ENCODE measurements around the gene TIMM17B. TPM values are rescaled to one million over a fixed set of nuclear protein-coding genes. Genes with fewer than 3 reads are reported as not detected.

TIMM17B gene
- total RNA-seq, 1 experiment from 2014 or later = 63.0 TPM

DNA sequence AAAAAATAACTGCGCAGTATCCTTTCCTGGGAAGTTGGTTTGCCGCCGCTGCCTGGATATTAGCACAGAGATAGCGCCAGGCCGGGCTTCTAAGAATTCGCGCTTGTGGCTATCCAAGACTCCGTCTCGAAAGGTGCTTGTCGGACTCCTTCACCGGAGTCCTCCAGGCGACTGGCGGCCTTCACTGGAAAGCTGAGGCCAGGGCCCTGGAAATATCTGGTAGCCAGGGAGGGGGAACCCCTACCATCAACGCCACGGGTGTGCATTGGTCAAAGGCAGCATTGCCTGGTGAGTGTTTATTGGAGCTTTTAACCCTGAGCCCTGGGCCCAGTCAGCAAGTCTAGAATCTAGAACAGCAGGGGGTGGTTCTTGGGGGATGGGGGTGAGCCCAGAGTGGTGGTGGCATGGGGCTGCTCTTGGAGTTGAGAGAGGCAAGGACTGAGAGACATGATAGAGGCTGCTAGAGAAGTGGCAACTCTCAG lies 21.8 kb upstream of the TIMM17B start:
- DNase-seq (ENCODE audit: low read depth) = no peak

DNA sequence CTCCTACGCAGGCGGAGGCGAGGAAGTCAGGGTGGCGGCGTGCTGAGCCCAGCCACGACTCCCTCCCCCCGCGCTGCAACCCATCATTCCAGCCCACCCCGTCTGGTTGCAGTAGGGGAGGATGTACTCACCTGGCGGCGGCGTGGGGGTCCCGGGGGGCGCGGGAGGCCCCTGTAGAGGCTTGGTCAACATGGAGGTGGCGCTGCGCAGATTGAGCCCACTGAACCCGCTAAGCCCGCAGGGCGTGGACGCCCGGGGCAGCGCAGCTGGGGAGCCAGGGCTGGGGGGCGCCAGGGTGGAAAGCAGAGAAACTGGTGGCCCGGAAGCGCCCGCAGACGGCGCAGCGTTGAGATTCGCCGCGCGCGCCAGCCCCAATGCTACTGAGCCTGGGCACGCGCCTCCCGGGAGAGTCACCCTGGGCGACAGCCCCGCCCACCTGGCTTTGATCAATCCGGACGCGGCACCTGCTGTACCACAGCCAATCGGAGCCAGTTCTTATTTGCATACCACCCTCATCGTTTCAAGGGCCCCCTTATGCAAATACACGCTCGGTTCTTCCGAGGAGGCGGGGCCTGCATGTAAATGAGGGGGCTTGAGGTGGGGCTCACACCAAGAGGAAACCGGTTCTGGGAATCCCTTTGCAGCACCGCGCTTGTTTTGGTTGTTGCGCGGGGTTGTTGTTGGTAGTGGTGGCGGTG lies 21.2 kb upstream of the TIMM17B start, which contains the start of gene PIM2:
Gene PIM2 (minus strand): TSS at position 382 of the 698 bp plus-strand sequence. CDS start 190 bp downstream, at position 192.
- no peak for DNase-seq (ENCODE audit: low read depth)

DNA sequence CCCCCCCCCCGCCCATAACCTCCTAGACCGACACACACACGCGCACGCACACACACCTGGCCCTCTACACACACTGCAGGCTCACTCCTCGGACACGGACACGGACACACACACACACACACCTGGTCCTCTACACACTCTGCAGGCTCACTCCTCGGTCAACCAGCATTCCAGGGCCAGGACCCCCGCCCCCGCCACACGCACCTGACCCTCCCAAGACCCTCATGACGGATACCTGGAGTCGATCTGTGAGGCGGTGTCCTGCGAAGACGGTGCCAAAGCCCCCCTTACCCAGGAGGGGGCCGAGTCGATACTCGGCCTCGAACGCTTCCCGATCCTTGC lies 20.7 kb upstream of the TIMM17B start:
- no peak for DNase-seq (ENCODE audit: low read depth)

DNA sequence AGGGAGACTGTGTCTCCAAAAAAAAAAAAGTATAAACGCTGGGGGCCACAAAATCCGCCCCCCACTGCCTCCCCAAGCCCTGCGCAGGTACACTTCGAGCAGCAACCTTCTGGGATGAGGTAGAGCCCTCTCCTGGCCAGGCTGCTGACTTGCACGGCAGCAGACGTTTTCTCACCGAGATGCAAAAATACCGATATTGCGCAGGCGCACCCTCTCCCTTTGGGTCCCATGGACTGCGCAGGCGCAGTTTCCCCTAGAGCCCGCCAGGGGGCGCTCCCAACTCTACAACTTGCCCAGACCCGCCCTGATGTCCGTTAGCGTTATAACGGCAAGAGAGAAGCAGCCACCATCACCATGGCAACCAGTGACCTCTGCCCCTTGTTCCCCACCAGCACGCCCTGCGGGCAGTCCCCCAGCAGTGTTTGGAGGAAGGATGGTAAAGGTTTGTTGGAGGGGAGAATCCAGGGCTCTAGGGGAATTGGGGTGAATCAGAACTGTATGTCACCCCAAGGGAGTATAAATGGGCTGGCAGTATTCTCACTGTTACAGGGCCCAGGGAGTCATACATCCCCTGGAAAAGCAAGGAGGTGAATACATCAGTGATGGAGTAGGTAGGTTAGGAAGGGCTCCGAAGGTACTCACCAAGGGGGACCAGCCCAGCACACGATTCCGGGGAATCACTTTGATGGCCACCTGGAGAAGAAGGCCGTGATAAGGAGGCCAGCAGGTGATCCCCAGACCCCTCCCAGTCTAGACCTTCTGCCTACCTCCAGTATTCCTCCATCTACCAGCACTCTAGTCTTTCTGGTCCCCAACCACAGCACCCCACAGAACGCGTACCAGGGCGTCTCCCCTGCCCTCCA lies 19.8 kb upstream of the TIMM17B start:
- peak; percentile 87 for DNase-seq (ENCODE audit: low read depth)

DNA sequence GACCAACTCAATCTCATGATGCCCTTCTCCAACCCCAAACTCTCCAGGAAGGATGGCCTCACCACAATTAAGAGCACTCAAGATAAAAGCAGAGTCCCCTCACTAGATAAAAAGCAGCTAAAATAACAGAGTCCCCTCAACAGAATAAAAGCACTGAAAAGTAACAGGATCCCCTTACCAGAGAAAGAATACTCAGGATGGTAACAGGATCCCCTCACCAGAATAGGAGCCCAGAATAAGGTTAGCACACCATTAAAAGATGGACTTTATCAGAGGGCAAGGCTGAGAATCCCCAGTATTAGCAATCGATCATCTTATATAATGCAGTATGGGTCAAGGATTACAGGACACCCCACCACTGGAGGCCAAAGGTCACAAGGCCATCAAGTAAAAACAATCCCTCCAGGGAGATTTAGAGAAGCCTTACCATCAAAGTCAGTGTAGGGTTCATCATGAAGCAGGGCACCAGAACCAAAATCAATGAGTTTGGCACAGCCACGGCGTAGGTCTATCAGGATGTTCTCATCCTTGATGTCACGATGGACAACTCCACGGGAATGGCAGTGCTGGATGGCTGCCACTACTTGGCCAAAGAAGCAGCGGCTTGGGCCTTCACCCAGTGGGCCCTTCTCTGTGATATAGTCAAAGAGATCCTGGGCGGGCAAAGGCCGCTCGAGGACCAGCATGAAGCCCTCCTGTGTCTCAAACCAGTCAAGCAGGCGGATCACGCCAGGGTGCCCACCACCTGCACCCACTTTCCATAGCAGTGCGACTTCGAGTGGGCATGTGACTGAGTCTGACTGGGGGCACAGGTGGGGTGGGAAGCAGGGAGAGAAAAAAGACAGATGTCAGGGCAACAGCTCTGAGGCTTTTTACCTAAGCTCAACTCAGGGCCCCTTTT lies 17.3 kb upstream of the TIMM17B start:
- no peak for DNase-seq (ENCODE audit: low read depth)

DNA sequence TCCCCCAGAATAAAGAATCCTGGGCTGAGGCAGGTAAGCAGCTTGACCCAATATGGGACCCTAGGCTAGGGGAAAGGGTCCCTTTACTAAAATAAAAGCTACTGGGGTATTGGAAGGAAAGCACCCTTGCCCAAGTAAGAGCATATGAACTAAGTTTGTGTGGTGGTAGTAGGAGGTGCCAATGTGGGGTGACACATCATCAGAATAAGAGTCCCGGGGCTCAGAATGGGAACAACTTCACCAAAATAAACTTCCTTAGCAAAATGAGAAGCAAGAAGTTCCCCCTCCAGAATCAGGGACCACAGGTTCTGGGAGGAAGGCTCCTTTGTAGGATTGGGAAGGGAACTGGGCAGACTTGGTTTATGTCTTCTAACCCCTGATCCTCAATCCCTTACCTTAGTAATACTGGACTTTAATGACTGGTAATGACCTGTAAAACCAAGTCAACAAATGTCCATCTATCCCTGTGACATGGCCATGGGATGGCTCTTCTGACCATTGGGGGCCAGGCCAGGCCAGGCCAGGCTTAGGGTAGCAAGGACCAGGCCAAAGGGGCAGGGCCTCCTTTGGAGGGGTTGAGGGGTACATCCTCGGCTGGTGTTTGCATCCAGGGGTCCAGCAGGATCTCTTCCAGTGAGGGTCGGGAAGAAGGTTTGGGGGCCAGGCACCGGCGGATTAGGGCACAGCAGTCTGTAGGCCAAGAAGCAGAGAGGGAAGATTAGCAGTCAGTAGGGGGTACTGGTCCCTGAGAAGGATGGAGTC lies 16.2 kb upstream of the TIMM17B start:
- no peak for DNase-seq (ENCODE audit: low read depth)

DNA sequence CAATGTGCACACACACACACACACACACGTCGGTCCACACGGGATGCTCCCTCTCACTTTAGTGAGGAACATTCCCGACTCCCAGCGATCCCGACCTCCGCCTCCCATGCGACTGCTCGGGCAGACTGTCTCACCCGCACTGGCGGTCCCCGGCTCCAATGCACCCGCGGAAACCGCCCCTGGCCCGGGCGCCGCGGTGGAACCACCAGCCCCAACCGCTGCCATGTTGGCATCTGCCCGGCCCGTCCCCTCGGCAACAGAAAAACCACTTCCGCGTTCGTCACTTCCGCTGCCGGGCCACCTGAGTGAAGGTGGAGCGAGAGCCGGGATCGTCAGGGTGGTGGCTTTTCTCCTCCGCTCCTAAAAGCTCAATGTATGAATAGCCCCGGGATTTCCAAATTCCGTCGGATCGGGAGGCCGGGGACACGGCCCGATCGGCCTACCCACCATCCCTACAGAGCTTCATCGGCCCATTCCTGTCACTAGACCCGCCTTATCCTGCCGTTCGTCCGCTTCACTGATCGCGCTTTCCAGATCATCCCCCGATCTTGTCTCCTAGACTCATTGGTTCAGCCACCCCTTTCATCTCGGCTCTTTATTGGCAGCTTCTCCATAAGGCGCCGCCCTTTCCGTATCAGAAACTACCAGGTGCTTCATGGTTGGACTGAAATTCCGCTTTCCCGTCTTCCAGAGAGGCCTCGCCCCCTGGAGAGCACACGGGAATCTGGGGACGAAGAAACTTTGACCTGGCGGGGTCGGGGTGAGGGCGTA lies 14.0 kb upstream of the TIMM17B start, which contains the start of gene SLC35A2:
Gene SLC35A2 (minus strand): TSS at position 235 of the 771 bp plus-strand sequence. CDS start 10 bp downstream, at position 225.
- DNase-seq (ENCODE audit: low read depth) = peak; percentile 74

DNA sequence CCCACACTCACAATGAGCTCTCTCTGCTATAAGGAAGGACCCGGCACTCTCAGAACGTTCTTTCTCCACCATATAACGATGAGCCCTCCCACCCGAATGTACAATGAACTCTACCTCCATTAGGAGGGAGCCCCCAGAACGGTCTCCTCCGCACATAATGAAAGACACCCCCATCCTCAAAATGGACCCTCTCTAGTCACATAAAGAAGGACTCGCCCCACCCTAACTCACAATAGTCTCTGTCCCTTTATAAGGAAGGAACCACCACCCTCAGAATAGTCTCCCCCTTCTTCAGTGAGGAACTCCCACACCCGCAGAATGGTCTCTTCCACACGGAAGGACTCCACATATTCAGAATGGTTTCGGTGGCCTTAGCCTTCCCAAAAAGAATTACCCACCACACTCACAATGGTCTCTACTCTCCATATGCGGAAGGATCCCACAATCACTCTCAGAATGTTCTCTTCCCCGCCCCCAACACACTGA lies 13.4 kb upstream of the TIMM17B start:
- DNase-seq (ENCODE audit: low read depth) = no peak

DNA sequence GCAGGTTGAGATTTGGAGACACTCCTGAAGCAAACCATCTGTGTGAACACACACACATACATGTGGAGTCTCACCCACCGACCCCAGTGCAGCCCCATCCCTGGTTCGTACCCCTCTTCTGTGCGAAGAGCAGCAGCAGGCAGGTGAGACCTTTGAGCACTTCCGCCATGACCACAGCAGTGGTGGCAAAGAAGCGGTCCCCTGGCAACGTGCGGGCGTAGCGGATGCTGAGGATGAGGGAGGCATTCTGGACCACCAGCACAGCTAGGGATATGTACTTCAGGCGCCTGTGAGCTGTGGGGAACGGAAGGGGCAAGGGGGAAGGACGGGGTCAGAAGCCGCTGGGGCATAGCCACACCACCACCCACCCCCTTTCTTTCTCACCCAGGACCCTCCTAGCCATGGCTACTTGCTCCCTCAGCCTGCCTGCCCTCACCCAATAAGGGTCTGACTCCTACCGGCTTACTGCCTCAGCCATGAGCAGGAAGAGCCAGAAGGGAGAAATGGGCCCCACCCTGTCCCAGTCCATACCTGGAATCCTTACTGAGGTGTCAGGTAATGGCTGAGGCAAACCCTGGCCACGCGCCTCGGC lies 12.2 kb upstream of the TIMM17B start:
- no peak for DNase-seq (ENCODE audit: low read depth)

DNA sequence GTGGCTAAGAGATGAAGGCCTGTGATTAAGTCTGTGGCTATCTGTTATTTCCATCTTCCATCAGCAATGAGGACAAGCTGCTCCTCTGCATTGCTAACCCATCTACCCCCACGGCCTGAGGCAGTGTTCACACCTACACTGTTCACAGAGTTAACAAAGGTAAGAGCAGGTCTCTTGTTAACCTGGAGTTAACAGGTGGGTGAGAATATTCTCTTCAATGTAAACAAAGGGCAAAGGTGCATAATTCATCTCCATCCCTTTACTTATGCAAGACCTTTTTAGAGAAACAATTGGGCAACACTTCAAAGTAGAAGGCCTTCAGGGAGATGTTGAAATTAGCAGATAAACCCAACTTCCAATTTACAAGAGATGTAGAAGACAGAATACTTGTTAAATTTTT lies 11.0 kb upstream of the TIMM17B start:
- DNase-seq (ENCODE audit: low read depth) = no peak

DNA sequence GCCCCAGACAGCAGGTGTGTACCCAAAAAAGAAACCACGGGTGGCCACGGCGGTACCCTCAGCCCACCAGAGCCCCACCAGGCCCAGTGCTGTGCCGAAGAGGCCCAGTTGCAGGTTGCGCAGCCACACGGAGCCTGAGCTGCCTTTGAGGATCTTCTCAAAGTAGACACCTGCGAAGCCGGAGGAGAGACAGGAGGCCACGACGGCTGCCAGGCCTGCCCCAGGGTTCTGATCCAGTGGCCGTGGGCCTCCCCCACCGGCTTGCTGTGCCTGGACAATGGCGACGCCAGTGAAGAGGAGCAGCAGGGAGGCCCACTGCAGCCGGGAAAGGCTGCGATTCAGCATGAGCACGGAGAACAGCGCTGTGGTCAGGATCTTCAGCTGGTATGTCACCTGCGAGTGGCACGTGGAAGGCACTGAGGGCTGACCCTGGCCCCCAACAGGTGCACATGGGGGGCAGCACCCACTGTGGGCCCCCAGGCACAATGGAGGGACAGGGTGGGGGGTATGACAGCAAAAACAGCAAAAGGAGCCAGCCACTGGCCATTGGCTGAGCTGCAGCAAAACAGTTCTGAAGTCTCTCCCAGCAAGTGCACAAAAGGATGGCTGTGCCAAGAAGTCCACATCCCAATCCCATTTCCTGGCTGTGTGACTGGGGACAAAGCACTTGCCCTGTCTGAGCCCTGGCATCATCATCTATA lies 7.7 kb upstream of the TIMM17B start:
- DNase-seq (ENCODE audit: low read depth) = no peak

DNA sequence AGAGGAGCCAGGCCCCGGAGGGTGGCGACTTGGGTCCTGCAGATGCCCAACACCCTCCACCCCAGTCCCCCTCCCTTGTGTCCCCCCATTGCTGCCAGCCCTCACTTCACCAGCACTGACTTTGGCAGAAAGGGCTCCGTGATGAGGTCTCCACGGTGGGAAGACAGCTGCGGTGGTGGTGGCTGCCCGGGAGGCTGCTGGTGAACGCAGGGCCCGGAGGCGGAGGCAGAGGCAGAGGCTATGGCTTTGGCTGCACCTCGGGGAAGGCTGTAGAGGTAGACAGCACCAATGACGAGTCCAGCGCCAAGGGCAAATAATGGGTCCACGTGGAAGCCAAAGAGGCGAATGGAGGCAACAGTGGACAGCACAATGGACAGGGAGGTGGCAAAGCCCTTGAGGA lies 7.1 kb upstream of the TIMM17B start:
- DNase-seq (ENCODE audit: low read depth) = no peak

DNA sequence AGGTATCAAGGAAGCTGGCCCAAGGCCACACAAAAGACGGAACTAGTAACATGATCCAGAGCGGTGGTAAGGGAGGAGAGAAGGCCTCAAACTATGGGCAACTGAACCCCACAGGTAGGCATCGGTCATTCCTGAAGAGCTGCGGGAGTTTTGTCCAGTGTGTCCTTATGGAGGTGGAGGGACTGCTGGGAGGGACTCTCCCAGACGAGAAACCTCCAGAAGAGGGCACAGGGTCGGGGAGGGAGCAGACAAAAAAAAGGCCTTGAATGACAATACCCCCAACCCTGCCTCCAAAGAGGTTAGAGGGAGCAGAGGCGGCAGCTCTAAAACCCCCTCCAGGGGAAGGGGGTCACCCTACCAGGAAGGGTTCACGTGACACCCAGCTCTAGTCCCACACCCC lies 6.6 kb upstream of the TIMM17B start:
- no peak for DNase-seq (ENCODE audit: low read depth)

DNA sequence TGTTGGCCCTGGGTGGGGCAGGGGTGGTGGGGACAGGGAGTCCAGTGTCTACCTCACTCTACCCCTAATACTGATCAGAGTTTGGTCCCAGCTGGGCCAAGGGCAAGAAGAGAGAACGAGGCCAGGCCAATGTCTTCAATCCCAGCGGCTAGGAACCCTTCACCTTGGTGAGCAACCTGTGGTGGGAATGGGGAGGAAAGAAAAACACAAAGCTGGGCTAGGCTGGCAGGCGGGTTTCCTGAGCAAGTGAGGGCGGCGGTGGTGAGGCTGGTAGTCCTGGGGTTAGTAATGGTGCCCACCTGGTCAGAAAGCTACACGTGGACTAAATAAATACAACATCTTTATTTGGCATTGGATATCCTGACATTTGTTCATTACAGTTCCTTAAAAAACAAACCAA lies 5.7 kb upstream of the TIMM17B start:
- DNase-seq (ENCODE audit: low read depth) = no peak

DNA sequence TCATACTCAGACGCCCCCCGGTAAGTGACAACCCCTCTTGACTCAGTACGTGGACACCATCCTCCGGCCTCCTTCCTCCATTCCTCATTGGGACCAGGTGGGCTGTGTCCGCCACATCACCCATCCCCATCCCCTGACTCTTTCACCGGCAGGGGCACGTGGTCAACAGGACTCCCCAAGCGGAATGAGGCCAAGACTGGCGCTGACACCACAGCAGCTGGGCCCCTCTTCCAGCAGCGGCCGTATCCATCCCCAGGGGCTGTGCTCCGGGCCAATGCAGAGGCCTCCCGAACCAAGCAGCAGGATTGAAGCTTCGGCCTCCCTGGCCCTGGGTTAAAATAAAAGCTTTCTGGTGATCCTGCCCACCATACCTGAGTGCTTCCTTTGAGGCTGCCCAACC lies 5.2 kb upstream of the TIMM17B start:
- DNase-seq (ENCODE audit: low read depth) = no peak

DNA sequence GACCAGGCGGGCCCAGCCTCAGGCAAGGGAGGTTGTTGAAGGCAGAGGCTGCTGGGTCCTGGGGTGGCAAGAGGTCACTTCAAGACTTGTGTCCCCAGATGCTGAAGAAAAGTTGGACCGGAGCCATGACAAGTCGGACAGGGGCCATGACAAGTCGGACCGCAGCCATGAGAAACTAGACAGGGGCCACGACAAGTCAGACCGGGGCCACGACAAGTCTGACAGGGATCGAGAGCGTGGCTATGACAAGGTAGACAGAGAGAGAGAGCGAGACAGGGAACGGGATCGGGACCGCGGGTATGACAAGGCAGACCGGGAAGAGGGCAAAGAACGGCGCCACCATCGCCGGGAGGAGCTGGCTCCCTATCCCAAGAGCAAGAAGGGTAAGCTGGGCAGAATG lies 4.6 kb upstream of the TIMM17B start:
- DNase-seq (ENCODE audit: low read depth) = no peak

DNA sequence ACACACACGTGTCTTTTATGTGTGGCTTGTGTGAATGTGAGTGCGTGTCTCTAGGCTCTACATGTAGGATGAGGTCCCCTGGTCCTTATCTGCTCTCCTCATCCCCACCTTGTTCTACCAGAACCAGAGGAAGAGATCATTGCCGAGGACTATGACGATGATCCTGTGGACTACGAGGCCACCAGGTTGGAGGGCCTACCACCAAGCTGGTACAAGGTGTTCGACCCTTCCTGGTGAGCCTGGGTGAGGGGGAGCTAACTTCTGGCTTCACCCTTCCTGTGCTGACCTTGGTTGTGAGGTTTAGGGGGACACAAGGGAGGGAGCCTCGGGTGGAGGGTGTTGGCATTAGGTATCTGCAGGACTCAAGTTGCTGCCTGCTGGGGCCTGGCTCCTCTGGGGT lies 3.5 kb upstream of the TIMM17B start:
- no peak for DNase-seq (ENCODE audit: low read depth)

DNA sequence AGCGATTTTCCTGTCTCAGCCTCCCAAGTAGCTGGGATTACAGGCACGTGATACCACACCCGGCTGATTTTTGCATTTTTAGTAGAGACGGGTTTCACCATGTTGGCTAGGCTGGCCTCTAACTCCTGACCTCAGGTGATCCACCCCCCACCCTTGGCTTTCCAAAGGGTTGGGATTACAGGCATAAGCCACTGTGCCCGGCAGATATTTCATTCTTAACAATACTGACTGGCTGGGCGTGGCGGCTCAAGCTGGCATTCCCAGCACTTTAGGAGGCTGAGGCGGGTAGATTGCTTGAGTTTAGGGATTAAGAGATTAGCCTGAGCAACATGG lies 1.5 kb upstream of the TIMM17B start:
- no peak for DNase-seq (ENCODE audit: low read depth)

DNA sequence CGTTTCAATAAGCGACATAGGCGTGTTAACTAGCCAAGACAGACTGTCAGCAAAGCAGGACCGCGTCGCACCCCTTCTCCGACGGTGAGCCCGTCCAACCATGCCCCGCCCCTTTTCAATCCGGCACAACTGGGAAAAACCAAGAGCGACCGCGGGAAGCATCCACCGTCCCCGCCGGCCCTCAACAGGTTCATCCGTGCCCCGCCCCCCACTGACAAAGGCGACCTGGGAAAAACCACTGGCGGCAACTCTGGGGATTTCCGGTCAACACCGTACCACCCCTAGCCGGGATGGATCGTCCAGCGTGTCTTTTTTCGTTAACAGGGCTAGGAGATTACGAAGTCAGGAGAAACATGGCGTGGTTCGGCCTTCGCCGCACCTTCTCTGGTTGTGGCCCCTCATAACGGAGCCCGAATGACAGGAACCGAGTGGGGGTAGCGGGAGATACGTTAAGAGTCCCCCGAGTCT lies 377 bp downstream of the TIMM17B start:
- peak; percentile 68 for DNase-seq (ENCODE audit: low read depth)
